NCI-H748 treated with DMSO at 0.1 percent for 48 hours (cell line): Measurements from ENCODE around the gene ABCA1.

ENCODE experiments used
- DNase-seq: peaks from one replicate; lab custom pipeline; 2025; lab: John Stamatoyannopoulos, UW

Gene ABCA1

GRCh38 chr9:104765138-104765537 lies 162.8 kb downstream of the ABCA1 start:
- no peak for DNase-seq

GRCh38 chr9:104758974-104759373 lies 169.0 kb downstream of the ABCA1 start:
- no peak for DNase-seq

DNA sequence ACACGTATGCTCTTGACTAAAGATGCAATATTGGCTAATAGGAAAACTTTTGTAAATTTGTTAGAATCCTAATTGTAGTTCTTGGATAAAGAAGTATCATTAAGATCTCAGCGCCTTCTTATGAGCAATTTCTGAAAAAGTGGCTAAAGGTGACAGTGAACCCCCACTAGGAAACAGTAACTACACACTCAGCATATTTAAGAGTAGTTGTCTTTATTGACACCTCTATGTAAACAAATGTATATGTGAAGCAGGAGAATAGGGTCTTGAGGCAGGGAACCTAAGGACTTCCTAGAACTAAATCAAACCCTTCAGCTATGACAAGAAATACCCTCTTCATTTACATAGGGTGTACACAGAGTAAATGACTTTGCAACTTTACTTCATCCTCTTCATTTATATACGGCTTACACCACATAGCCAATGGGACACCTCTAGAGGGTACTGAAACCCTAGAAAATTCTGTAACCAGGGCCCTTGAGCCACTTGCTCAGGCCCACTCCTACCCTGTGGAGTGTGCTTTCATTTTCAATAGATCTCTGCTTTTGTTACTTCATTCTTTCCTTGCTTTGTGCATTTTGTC lies 177.7 kb downstream of the ABCA1 start:
- DNase-seq: no peak

GRCh38 chr9:104748359-104749031 lies 179.5 kb downstream of the ABCA1 start:
- DNase-seq: no peak

DNA sequence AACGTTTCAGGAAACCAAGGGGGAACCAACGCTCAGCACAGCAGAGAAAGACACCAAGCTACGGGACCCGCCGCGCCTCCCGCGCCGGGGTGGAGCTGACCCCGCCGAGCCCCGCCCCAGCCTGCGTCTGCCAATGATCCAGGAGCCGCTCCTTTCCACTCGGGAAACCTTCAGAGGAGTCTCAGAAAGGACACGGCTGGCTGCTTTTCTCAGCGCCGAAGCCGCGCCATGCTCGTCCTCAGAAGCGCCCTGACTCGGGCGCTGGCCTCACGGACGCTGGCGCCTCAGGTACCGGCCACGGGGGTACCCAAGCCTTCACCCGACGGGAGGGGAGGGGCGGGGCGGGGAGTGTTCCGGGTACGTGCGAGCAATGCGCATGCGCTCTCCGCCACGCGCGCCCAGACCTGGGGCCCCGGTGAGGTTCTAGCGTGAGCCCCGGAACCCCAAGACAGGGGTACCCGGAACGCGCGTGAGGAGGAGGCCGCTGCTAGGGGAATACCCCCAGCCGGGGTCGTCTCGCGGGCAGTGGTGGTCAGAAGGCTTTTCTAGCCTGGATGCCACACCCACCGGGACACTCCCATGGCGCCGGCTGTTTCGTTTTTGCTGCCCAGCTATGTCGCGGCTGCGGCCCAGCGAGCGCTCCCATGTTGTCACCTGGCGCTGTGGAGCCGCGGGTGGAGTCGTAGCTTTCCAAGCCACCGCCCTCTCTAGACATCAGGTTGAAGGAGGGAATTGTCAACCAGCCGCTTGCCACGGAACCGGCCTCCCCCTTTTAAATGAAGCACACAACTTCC lies 180.2 kb downstream of the ABCA1 start, which contains the start of gene NIPSNAP3A:
Gene NIPSNAP3A (plus strand): TSS at position 119 of the 794 bp plus-strand sequence. CDS start 110 bp downstream, at position 229.
- DNase-seq: peak; percentile 75

GRCh38 chr9:104747245-104747564 lies 180.8 kb downstream of the ABCA1 start:
- no peak for DNase-seq

GRCh38 chr9:104746798-104747197 lies 181.2 kb downstream of the ABCA1 start:
- no peak for DNase-seq

DNA sequence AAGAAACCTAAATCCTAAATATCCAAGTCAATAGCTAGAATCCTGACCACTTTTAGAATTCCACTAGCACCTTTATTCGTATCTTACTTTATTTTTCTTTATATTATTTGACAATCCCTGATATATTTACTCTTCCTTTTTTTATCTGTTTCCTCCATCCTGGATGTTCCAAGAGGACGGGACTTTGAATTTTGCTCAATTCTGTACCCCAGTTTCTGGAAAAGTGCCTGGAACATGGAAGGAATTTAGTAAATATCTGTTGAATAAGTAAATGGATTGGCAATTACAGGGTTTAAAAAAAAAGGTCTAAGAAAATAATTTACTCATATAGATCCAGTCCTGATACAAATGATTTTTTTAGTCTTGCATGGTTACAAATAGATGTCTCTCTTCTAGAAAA lies 181.7 kb downstream of the ABCA1 start:
- DNase-seq: no peak

- DNase-seq: no peak
Observed at GRCh38 chr9:104745852-104746251, 182.1 kb downstream of the ABCA1 start.

DNA sequence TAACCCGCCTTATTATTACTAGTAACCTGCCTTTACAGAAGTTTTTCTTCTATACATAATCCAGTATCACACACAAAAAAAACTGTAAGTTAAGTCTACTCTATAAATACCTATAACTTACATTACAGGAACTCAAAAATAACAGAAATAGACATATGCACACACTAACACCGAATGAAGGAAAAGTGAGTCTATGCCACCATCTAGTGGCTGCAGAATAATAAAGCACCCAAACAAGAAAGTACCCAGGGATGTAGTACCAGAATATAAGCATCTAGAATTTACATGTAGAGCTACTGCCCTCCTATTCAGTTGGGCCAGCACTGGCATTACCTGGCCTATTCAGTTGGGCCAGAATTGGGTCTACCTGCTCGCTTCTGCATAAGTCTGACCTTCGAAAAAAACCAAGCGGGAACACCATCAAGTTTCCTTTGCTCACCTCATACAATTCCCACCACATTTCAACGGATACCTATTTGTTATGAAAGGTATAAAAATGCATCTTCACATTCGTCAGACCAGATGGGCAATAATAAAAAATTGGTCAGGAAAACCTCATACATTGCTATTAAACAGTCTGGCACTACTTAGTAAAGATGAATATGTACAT lies 184.5 kb downstream of the ABCA1 start:
- peak; percentile 81 for DNase-seq

DNA sequence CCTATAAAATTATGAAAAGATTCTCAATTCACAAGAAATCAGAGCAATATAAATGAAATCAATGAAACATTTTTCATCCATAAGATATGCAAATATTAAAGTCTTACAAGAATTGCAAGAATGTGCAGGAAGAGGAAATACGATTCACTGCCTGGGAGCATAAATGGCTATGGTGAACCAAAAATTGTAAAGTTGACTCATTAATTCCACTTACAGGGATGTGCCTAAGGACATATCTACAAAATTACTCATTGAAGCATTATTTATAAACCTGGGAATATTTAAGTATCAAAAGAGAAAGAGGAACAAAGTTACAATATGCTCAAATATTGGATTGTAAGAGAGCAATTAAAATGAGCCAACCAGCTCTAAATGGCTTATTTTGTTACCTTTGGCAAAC lies 187.3 kb downstream of the ABCA1 start:
- no peak for DNase-seq

- no peak for DNase-seq
Observed at GRCh38 chr9:104738452-104738851, 189.5 kb downstream of the ABCA1 start.
